Measurements from ENCODE around the gene CNTNAP2.

CNTNAP2 gene

GRCh38 chr7:147432079-147432478, 1315.5 kb downstream of the CNTNAP2 start:
- FAIRE-seq, result no peak

GRCh38 chr7:147432576-147432975, 1316.0 kb downstream of the CNTNAP2 start:
- no peak for FAIRE-seq

- no peak for FAIRE-seq
These were observed 1320.1 kb downstream of the CNTNAP2 start for GRCh38 chr7:147436718-147437117.

- FAIRE-seq, result no peak
These were observed 1321.6 kb downstream of the CNTNAP2 start for GRCh38 chr7:147438216-147438615.

- FAIRE-seq, result no peak
These were observed 1327.3 kb downstream of the CNTNAP2 start for GRCh38 chr7:147443942-147444341.

- no peak for FAIRE-seq
These were observed 1336.2 kb downstream of the CNTNAP2 start for GRCh38 chr7:147452816-147453215.

- FAIRE-seq, result no peak
These were observed 1348.6 kb downstream of the CNTNAP2 start for GRCh38 chr7:147465223-147465622.

GRCh38 chr7:147472556-147472955, 1356.0 kb downstream of the CNTNAP2 start:
- FAIRE-seq, result no peak

GRCh38 chr7:147474862-147475261, 1358.3 kb downstream of the CNTNAP2 start:
- FAIRE-seq, result no peak

- FAIRE-seq, result no peak
These were observed 1360.9 kb downstream of the CNTNAP2 start for GRCh38 chr7:147477526-147477925.

- no peak for FAIRE-seq
These were observed 1362.2 kb downstream of the CNTNAP2 start for GRCh38 chr7:147478796-147479195.

- no peak for FAIRE-seq
These were observed 1367.2 kb downstream of the CNTNAP2 start for GRCh38 chr7:147483634-147484292.

GRCh38 chr7:147485660-147486210, 1369.1 kb downstream of the CNTNAP2 start:
- no peak for FAIRE-seq

GRCh38 chr7:147492606-147493005, 1376.0 kb downstream of the CNTNAP2 start:
- no peak for FAIRE-seq

- no peak for FAIRE-seq
These were observed 1379.6 kb downstream of the CNTNAP2 start for GRCh38 chr7:147496209-147496608.

GRCh38 chr7:147497246-147497645, 1380.6 kb downstream of the CNTNAP2 start:
- FAIRE-seq, result no peak

- no peak for FAIRE-seq
These were observed 1381.5 kb downstream of the CNTNAP2 start for GRCh38 chr7:147498081-147498480.

GRCh38 chr7:147509035-147509501, 1392.5 kb downstream of the CNTNAP2 start:
- no peak for FAIRE-seq

GRCh38 chr7:147509541-147510200, 1393.1 kb downstream of the CNTNAP2 start:
- no peak for FAIRE-seq

GRCh38 chr7:147510201-147510542, 1393.6 kb downstream of the CNTNAP2 start:
- no peak for FAIRE-seq

GRCh38 chr7:147510923-147511322, 1394.3 kb downstream of the CNTNAP2 start:
- FAIRE-seq, result no peak

- FAIRE-seq, result no peak
These were observed 1396.8 kb downstream of the CNTNAP2 start for GRCh38 chr7:147513451-147513850.

GRCh38 chr7:147516391-147516790, 1399.8 kb downstream of the CNTNAP2 start:
- no peak for FAIRE-seq

- FAIRE-seq, result no peak
These were observed 1402.5 kb downstream of the CNTNAP2 start for GRCh38 chr7:147519062-147519461.
